ENCODE measurements around the gene CEACAM16.
"Not testable (repeated sequence)": the region's sequence is repeated elsewhere in the genome, so short reads cannot be mapped to it uniquely, and the experiment has no call there.

The CEACAM16 gene

DNA sequence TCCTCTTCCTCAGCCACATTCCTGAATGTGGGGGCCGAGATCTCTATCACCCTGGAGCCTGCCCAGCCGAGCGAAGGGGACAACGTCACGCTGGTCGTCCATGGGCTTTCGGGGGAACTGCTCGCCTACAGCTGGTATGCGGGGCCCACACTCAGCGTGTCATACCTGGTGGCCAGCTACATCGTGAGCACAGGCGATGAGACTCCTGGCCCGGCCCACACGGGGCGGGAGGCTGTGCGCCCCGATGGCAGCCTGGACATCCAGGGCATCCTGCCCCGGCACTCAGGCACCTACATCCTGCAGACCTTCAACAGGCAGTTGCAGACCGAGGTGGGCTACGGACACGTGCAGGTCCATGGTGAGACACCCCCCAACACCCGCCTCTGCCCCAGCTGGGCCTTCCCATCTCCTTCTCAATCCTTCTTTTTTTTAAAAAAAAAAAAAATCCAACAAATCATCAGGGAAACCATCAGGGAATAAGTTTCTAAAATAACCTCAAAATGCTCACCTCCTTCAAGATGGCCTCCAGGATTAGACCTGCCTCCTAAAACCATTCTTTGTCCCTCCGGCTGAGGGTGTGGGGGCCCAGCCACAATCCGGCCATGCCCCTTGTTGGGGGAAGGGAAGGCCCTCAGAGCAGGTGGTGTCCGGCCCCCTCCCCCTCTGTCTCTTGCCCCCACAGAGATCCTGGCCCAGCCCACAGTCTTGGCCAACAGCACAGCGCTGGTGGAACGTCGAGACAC is 4.6 kb downstream of the CEACAM16 start:
- TF ChIP-seq, protein P1, sequence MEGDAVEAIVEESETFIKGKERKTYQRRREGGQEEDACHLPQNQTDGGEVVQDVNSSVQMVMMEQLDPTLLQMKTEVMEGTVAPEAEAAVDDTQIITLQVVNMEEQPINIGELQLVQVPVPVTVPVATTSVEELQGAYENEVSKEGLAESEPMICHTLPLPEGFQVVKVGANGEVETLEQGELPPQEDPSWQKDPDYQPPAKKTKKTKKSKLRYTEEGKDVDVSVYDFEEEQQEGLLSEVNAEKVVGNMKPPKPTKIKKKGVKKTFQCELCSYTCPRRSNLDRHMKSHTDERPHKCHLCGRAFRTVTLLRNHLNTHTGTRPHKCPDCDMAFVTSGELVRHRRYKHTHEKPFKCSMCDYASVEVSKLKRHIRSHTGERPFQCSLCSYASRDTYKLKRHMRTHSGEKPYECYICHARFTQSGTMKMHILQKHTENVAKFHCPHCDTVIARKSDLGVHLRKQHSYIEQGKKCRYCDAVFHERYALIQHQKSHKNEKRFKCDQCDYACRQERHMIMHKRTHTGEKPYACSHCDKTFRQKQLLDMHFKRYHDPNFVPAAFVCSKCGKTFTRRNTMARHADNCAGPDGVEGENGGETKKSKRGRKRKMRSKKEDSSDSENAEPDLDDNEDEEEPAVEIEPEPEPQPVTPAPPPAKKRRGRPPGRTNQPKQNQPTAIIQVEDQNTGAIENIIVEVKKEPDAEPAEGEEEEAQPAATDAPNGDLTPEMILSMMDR (conservative IDR thresholded peaks at IDR 0.05; ENCODE audit: low read depth, low read length) = no peak
- no peak for DNase-seq (ENCODE audit: low read depth)
- H3K4me3 ChIP-seq (ENCODE audit: low read depth, low read length) = no peak overlapping the region

DNA sequence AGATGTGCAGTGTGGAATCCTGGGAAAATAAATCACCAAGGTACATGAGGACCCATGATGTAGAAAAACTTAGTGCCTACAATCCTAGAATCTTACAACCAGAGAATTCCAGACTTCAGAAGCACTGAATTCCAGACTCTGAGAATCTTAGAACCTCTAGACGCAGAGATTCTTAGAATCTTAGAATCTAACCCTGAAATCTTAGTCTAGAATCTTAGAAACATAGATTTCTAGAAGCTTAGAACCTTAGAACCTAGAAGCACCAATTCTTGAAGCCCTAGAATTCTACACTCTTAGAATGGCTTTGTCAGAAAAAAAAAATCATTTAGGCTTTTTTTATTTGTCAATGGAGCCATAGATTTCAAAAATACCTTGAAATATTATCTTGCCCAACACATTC is 6.0 kb downstream of the CEACAM16 start:
- TF ChIP-seq, protein P1 (conservative IDR thresholded peaks at IDR 0.05; ENCODE audit: low read depth, low read length) = no peak
- DNase-seq (ENCODE audit: low read depth) = no peak
- no peak overlapping the region for H3K4me3 ChIP-seq (ENCODE audit: low read depth, low read length)

DNA sequence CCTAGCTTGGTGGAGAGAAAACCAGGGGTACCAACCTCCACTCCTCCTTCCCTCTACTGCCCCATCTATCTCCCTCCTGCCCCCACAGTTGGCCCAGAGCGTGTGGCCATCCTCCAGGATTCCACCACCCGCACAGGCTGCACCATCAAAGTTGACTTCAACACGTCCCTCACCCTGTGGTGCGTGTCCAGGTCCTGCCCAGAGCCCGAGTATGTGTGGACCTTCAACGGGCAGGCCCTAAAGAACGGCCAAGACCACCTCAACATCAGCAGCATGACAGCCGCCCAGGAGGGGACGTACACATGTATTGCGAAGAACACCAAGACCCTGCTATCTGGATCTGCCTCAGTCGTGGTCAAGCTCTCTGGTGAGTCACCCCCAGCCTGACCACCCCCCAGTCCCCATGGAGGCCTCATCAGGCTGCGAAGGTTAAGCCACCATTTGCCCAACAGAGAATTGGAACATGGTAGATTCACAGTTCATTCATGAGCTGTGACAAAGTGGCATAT is 6.6 kb downstream of the CEACAM16 start:
- TF ChIP-seq, protein P1 (conservative IDR thresholded peaks at IDR 0.05; ENCODE audit: low read depth, low read length) = no peak
- no peak for DNase-seq (ENCODE audit: low read depth)
- H3K4me3 ChIP-seq (ENCODE audit: low read depth, low read length) = no peak overlapping the region

DNA sequence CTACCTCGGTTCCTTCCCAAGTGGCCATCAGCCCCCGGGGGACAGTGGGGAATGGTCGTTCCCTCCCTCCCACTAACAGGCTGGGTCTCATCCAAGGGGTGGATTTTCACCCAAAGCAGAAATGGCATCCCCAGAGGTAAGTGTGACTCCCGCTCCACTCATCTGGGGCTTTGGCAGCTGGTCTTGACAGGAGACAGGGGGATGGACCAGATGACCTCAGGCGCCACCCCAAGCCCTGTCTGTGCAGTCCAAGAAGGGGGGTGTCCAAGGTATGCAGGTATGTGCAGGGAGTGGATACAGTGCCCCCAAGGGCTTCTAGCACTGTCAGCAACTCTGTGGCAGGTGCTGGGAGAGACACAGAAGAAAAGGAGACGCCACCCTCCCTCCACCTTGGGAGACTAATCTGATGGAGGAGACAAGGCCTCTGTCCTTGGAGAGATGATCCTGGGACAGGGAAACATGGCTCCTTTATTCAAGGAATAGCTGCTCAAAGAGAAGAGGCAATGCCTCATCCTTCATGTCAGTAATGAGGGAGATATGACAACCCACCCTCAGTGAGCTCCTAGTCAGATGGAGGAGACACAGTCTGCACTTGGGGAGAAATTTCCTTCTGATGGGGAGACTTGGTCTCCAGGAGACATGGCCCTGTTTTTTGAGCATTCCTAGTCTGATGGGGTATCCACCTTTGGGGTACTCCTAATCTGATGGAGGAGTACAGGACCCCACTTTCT is 7.7 kb downstream of the CEACAM16 start:
- H3K4me3 ChIP-seq (ENCODE audit: low read depth, low read length) = no peak overlapping the region
- TF ChIP-seq, protein P1 (conservative IDR thresholded peaks at IDR 0.05; ENCODE audit: low read depth, low read length) = no peak
- no peak for DNase-seq (ENCODE audit: low read depth)

DNA sequence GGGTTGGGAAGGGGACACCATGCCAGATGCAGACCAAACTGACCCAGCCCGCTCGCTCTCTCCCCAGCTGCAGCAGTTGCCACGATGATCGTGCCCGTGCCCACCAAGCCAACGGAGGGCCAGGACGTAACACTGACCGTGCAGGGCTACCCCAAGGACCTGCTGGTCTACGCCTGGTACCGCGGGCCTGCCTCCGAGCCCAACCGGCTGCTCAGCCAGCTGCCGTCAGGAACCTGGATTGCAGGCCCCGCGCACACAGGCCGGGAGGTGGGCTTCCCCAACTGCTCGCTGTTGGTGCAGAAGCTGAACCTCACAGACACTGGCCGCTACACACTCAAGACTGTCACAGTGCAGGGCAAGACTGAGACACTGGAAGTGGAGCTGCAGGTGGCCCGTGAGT is 8.8 kb downstream of the CEACAM16 start:
- TF ChIP-seq, protein P1 (conservative IDR thresholded peaks at IDR 0.05; ENCODE audit: low read depth, low read length) = no peak
- no peak for DNase-seq (ENCODE audit: low read depth)
- no peak overlapping the region for H3K4me3 ChIP-seq (ENCODE audit: low read depth, low read length)

DNA sequence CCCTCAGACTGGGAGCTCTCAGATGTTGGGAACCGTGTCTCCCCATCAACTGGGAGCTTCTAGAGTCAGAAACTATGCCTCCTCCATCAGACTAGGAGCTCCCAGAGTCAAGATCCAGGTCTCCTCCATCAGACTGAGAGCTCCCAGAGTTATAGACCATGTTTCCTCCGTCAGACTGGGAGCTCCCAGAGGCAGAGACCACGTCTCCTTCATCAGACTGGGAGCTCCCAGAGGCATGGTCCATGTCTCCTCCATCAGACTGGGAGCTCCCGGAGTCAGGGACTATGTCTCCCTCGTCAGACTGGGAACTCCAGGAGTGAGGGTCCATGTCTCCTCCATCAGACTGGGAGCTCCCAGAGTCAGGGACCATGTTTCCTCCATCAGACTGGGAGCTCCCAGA is 10.0 kb downstream of the CEACAM16 start:
- TF ChIP-seq, protein P1 (conservative IDR thresholded peaks at IDR 0.05; ENCODE audit: low read depth, low read length) = no peak

DNA sequence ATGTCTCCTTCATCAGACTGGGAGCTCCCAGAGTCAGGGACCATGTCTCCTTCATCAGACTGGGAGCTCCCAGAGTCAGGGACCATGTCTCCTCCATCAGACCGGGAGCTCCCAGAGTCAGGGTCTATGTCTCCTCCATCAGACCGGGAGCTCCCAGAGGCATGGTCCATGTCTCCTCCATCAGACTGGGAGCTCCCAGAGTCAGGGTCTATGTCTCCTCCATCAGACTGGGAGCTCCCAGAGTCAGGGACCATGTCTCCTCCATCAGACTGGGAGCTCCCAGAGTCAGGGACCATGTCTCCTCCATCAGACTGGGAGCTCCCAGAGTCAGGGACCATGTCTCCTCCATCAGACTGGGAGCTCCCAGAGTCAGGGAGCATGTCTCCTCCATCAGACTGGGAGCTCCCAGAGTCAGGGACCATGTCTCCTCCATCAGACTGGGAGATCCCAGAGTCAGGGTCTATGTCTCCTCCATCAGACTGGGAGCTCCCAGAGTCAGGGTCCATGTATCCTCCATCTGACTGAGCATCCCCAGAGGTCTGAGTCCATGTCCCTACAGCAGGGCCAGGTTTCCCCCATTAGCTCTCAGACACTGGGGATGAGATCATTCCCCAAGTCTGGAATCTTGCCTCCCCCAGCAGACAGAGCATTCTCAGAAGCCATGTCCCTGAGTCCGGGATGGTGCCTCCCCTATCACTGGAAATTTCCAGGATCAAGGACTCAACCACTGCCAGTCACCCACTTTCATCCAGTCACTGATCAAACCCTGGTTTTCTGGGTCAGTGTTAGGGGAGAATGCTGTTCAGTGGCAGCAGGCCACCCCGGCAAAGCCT is 10.7 kb downstream of the CEACAM16 start:
- not testable (repeated sequence) for H3K4me3 ChIP-seq (ENCODE audit: low read depth, low read length); DNase-seq (ENCODE audit: low read depth)

More for the DNA sequence above, 10.0 kb downstream of the CEACAM16 start:
- no peak for DNase-seq (ENCODE audit: low read depth)
- no peak overlapping the region for H3K4me3 ChIP-seq (ENCODE audit: low read depth, low read length)

All from choroid plexus epithelial cell (primary cell).